Stimulated activated CD8-positive, alpha-beta memory T cell treated with anti-CD3 and anti-CD28 coated beads, Interleukin-15, amount 100 ng/mL, for 4 hours (primary cell): ENCODE measurements around the gene AMIGO3.

Experiments
- DNase-seq, 2 donors: peaks; one replicate each; pipeline ENCODE4 v3.0.0-alpha.2; 2020; ENCODE audit warnings: low read depth in 2 of 2

Gene AMIGO3

GRCh38 chr3:49725906-49726681 lies 6.6 kb upstream of the AMIGO3 start:
- no peak for DNase-seq

- no peak for DNase-seq
These were observed 5.1 kb upstream of the AMIGO3 start for GRCh38 chr3:49724586-49724985.

GRCh38 chr3:49723628-49724551 lies 4.4 kb upstream of the AMIGO3 start, which contains the start of gene GMPPB:
Gene GMPPB, minus strand, starts transcription at chr3:49723951. Its CDS starts 225 bp downstream, at chr3:49723726.
- peak; percentile 76 to 84 for DNase-seq

GRCh38 chr3:49723296-49723627 lies 3.8 kb upstream of the AMIGO3 start:
- DNase-seq: no peak

GRCh38 chr3:49722896-49723295 lies 3.4 kb upstream of the AMIGO3 start:
- DNase-seq: no peak

GRCh38 chr3:49721896-49722781 lies 2.7 kb upstream of the AMIGO3 start:
- no peak for DNase-seq

GRCh38 chr3:49721596-49721895 lies 2.1 kb upstream of the AMIGO3 start:
- no peak for DNase-seq

GRCh38 chr3:49720855-49721595 lies 1.5 kb upstream of the AMIGO3 start:
- no peak for DNase-seq

- no peak for DNase-seq
These were observed 648 bp downstream of the AMIGO3 start for GRCh38 chr3:49718858-49719213.

- no peak for DNase-seq
These were observed 1.3 kb downstream of the AMIGO3 start for GRCh38 chr3:49717959-49718857.

GRCh38 chr3:49717211-49717958 lies 2.1 kb downstream of the AMIGO3 start:
- no peak for DNase-seq

GRCh38 chr3:49716691-49717210 lies 2.7 kb downstream of the AMIGO3 start:
- DNase-seq: no peak

GRCh38 chr3:49716169-49716568 lies 3.3 kb downstream of the AMIGO3 start:
- DNase-seq: no peak

GRCh38 chr3:49715611-49716121 lies 3.8 kb downstream of the AMIGO3 start:
- no peak for DNase-seq

- DNase-seq: no peak
These were observed 4.5 kb downstream of the AMIGO3 start for GRCh38 chr3:49714728-49715550.

- no peak for DNase-seq
These were observed 6.0 kb downstream of the AMIGO3 start for GRCh38 chr3:49713336-49714105.

GRCh38 chr3:49712631-49713317 lies 6.7 kb downstream of the AMIGO3 start:
- no peak for DNase-seq
